Measurements from ENCODE around the gene MAL.

DNA sequence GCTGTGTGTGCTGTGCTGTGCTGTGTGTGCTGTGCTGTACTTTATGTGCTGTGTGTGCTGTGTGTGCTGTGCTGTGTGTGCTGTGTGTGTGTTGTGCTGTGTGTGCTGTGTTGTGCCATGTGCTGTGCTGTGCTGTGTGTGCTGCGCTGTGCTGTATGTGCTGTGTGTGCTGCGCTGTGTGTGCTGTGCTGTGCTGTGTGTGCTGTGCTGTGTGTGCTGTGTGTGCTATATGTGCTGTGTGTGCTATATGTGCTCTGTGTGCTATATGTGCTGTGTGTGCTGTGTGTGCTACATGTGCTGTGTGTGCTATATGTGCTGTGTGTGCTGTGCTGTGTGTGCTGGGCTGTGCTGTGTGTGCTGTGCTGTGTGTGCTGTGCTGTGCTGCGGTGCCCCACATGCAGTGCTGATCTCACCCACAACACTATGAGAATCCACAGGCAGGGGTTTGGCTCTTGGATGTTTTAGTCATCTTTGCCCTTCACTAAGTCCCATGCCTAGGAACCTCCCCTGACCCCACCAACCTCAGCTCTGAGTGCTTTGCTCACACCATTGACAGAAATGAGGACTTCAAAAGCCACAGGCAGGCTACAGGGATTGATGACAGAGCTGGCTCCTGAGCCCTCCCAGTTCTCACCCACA, 30.5 kb upstream of the MAL start:
- TF ChIP-seq ZFP30 (CRISPR knock-in tag; IDR thresholded peaks at IDR 0.05), result no peak
- TF ChIP-seq ZFP3 (CRISPR knock-in tag; IDR thresholded peaks at IDR 0.05), result no peak
- TF ChIP-seq, protein P1, sequence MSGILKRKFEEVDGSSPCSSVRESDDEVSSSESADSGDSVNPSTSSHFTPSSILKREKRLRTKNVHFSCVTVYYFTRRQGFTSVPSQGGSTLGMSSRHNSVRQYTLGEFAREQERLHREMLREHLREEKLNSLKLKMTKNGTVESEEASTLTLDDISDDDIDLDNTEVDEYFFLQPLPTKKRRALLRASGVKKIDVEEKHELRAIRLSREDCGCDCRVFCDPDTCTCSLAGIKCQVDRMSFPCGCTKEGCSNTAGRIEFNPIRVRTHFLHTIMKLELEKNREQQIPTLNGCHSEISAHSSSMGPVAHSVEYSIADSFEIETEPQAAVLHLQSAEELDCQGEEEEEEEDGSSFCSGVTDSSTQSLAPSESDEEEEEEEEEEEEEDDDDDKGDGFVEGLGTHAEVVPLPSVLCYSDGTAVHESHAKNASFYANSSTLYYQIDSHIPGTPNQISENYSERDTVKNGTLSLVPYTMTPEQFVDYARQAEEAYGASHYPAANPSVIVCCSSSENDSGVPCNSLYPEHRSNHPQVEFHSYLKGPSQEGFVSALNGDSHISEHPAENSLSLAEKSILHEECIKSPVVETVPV (CRISPR knock-in tag; IDR thresholded peaks at IDR 0.05), result no peak
- TF ChIP-seq CREB5 (CRISPR knock-in tag; IDR thresholded peaks at IDR 0.05; ENCODE audit: low read depth), result no peak
- TF ChIP-seq, protein P2, sequence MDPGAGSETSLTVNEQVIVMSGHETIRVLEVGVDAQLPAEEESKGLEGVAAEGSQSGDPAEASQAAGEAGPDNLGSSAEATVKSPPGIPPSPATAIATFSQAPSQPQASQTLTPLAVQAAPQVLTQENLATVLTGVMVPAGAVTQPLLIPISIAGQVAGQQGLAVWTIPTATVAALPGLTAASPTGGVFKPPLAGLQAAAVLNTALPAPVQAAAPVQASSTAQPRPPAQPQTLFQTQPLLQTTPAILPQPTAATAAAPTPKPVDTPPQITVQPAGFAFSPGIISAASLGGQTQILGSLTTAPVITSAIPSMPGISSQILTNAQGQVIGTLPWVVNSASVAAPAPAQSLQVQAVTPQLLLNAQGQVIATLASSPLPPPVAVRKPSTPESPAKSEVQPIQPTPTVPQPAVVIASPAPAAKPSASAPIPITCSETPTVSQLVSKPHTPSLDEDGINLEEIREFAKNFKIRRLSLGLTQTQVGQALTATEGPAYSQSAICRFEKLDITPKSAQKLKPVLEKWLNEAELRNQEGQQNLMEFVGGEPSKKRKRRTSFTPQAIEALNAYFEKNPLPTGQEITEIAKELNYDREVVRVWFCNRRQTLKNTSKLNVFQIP (CRISPR knock-in tag; IDR thresholded peaks at IDR 0.05; ENCODE audit: borderline replicate concordance, low read depth), result no peak
- TF ChIP-seq, protein P3, sequence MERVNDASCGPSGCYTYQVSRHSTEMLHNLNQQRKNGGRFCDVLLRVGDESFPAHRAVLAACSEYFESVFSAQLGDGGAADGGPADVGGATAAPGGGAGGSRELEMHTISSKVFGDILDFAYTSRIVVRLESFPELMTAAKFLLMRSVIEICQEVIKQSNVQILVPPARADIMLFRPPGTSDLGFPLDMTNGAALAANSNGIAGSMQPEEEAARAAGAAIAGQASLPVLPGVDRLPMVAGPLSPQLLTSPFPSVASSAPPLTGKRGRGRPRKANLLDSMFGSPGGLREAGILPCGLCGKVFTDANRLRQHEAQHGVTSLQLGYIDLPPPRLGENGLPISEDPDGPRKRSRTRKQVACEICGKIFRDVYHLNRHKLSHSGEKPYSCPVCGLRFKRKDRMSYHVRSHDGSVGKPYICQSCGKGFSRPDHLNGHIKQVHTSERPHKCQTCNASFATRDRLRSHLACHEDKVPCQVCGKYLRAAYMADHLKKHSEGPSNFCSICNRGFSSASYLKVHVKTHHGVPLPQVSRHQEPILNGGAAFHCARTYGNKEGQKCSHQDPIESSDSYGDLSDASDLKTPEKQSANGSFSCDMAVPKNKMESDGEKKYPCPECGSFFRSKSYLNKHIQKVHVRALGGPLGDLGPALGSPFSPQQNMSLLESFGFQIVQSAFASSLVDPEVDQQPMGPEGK (CRISPR knock-in tag; IDR thresholded peaks at IDR 0.05; ENCODE audit: borderline replicate concordance), result no peak
- no peak for TF ChIP-seq ZC3H10 (CRISPR knock-in tag; IDR thresholded peaks at IDR 0.05)
- no peak for TF ChIP-seq ISL1 (CRISPR knock-in tag; IDR thresholded peaks at IDR 0.05)
